Activated effector memory CD4-positive, alpha-beta T cell treated with Interleukin-2 at 50 U/mL for 16 hours (primary cell): ENCODE measurements around the gene PYGB.
A peak's percentile ranks its signal among the peaks of the same experiment; 100 is the strongest.
"Not testable (repeated sequence)": the region's sequence is repeated elsewhere in the genome, so short reads cannot be mapped to it uniquely, and the experiment has no call there.

Experiments used
- DNase-seq: peaks from one replicate; pipeline ENCODE4 v3.0.0-alpha.2; 2020

The PYGB gene

GRCh38 chr20:25297141-25297905, 49.4 kb downstream of the PYGB start:
- DNase-seq = no peak

GRCh38 chr20:25299806-25300205, 51.9 kb downstream of the PYGB start:
- DNase-seq = no peak

- DNase-seq = no peak
These were observed 52.7 kb downstream of the PYGB start for GRCh38 chr20:25300496-25301170.

GRCh38 chr20:25301357-25301920, 53.6 kb downstream of the PYGB start:
- DNase-seq = no peak

- no peak for DNase-seq
These were observed 54.7 kb downstream of the PYGB start for GRCh38 chr20:25302596-25302995.

GRCh38 chr20:25303292-25304024, 55.6 kb downstream of the PYGB start:
- DNase-seq = no peak

- DNase-seq = no peak
These were observed 56.2 kb downstream of the PYGB start for GRCh38 chr20:25304025-25304549.

- no peak for DNase-seq
These were observed 59.4 kb downstream of the PYGB start for GRCh38 chr20:25306991-25307903.

- no peak for DNase-seq
These were observed 60.2 kb downstream of the PYGB start for GRCh38 chr20:25308083-25308491.

GRCh38 chr20:25308671-25309394, 60.9 kb downstream of the PYGB start:
- no peak for DNase-seq

GRCh38 chr20:25309395-25310267, 61.7 kb downstream of the PYGB start:
- DNase-seq = no peak

GRCh38 chr20:25310268-25310920, 62.5 kb downstream of the PYGB start:
- peak; percentile 32 for DNase-seq

- no peak for DNase-seq
These were observed 63.2 kb downstream of the PYGB start for GRCh38 chr20:25310921-25311728.

GRCh38 chr20:25312716-25313115, 64.8 kb downstream of the PYGB start:
- not testable (repeated sequence) for DNase-seq

- no peak for DNase-seq
These were observed 65.7 kb downstream of the PYGB start for GRCh38 chr20:25313593-25313992.

- DNase-seq = no peak
These were observed 66.9 kb downstream of the PYGB start for GRCh38 chr20:25314497-25315417.

GRCh38 chr20:25315418-25316210, 67.7 kb downstream of the PYGB start:
- no peak for DNase-seq
